H1 (cell line): ENCODE data around the gene C19orf53. TPM values are rescaled to one million over a fixed set of nuclear protein-coding genes. Genes with fewer than 3 reads are reported as not detected.

ENCODE experiments used
- CTCF ChIA-PET: fragments of 300-600 bp; sonication (Branson Sonifier 250); formaldehyde crosslinking; loops from one replicate; lab custom pipeline; 2021; ENCODE audit not compliant: partially characterized antibody; lab: Charles Lee
- POLR2A ChIA-PET: fragments of 300-600 bp; sonication (Branson Sonifier 250); formaldehyde crosslinking; loops from one replicate; lab custom pipeline; 2021; ENCODE audit warnings: inconsistent platforms; ENCODE audit not compliant: partially characterized antibody; lab: Charles Lee
- DNase-seq, 2 experiments: peaks; one replicate each; pipeline versions ENCODE4 v3.0.0 to v3.0.0-alpha.2; 2010 to 2022; ENCODE audit warnings: low spot score in 2 of 2, low read depth in 1 of 2, mixed read lengths in 1 of 2
- FAIRE-seq: peaks from 2 replicates; lab custom pipeline; 2011; peaks lifted over from hg19 to GRCh38; lab: Jason Lieb, UNC
- H2AFZ ChIP-seq: 2 replicates; pipeline ENCODE4 v1.8.1; 2012; ENCODE audit warnings: low read length, inconsistent platforms
- H2AK5ac ChIP-seq: 2 replicates; pipeline ENCODE4 v1.6.1; 2013; ENCODE audit warnings: low read depth, low read length
- H2BK120ac ChIP-seq: replicated peaks from 2 replicates; pipeline ENCODE3; 2013; ENCODE audit warnings: low read depth, low read length, inconsistent platforms
- H2BK12ac ChIP-seq: 2 replicates; pipeline ENCODE4 v1.6.1; 2013; ENCODE audit warnings: low read depth, low read length
- H2BK15ac ChIP-seq: 2 replicates; pipeline ENCODE4 v1.6.1; 2013; ENCODE audit warnings: low read length
- H2BK20ac ChIP-seq: 2 replicates; pipeline ENCODE4 v1.6.1; 2013; ENCODE audit warnings: low read length
- H2BK5ac ChIP-seq: 2 replicates; pipeline ENCODE4 v1.6.1; 2013; ENCODE audit warnings: low read depth, low read length
- H3K14ac ChIP-seq: 2 replicates; pipeline ENCODE4 v1.6.1; 2013; ENCODE audit warnings: inconsistent platforms; ENCODE audit not compliant: insufficient read length
- H3K18ac ChIP-seq: 2 replicates; pipeline ENCODE4 v1.6.1; 2013; ENCODE audit warnings: low read length; ENCODE audit errors: extremely low read depth
- H3K23ac ChIP-seq: 2 replicates; pipeline ENCODE4 v1.6.1; 2013; ENCODE audit warnings: inconsistent platforms; ENCODE audit not compliant: insufficient read length
- H3K23me2 ChIP-seq: 2 replicates; pipeline ENCODE4 v1.6.1; 2013; ENCODE audit warnings: low read depth, low read length
- H3K27ac ChIP-seq: 2 replicates; pipeline ENCODE4 v1.6.1; 2011; ENCODE audit warnings: low read depth, low read length, inconsistent platforms
- H3K27me3 ChIP-seq, 4 experiments: replicated peaks in 1 of 4; 1 replicate in 1 of 4; 2 replicates in 3 of 4; pipeline versions ENCODE4 v1.6.1 to v1.8.1; 2011 to 2013; ENCODE audit warnings: low read length in 3 of 4, mild to moderate bottlenecking in 3 of 4, inconsistent platforms in 2 of 4, mixed read lengths in 2 of 4, moderate library complexity in 1 of 4; ENCODE audit not compliant: control insufficient read depth in 3 of 4, insufficient read depth in 3 of 4; ENCODE audit errors: extremely low read depth in 1 of 4
- H3K36me3 ChIP-seq, 4 experiments: 2 replicates each; pipeline versions ENCODE4 v1.6.1 to v1.8.1; 2011 to 2013; ENCODE audit warnings: mild to moderate bottlenecking in 4 of 4, low read length in 3 of 4, moderate library complexity in 2 of 4, control low read depth in 1 of 4, inconsistent platforms in 1 of 4; ENCODE audit not compliant: insufficient read depth in 4 of 4, control insufficient read depth in 2 of 4
- H3K4ac ChIP-seq: replicated peaks from 2 replicates; pipeline ENCODE3; 2013; ENCODE audit warnings: low read length, low read depth, mixed read lengths, inconsistent platforms; ENCODE audit not compliant: insufficient read length
- H3K4me1 ChIP-seq, 4 experiments: replicated peaks in 1 of 4; 1 replicate in 1 of 4; 2 replicates in 3 of 4; pipeline versions ENCODE4 v1.6.1 to v1.8.1; 2011 to 2013; ENCODE audit warnings: low read length in 3 of 4, inconsistent platforms in 2 of 4, mixed read lengths in 1 of 4; ENCODE audit not compliant: insufficient read depth in 4 of 4, control insufficient read depth in 3 of 4
- H3K4me2 ChIP-seq, 2 experiments: 2 replicates each; pipeline versions ENCODE4 v1.6.1 to v1.8.1; 2011 to 2013; ENCODE audit warnings: low read depth in 2 of 2, low read length in 2 of 2, control low read depth in 1 of 2, inconsistent platforms in 1 of 2, mild to moderate bottlenecking in 1 of 2; ENCODE audit not compliant: insufficient read depth in 1 of 2
- H3K4me3 ChIP-seq, 4 experiments: fragments of 200-600, 300-600 bp in 1 of 4; sonication (generic), shearing (Covaris generic), sonication (Bioruptor Twin) in 1 of 4; 2 replicates each; pipeline versions ENCODE4 v1.5.1 to v1.8.1; 2011 to 2016; ENCODE audit warnings: low read length in 4 of 4, low read depth in 3 of 4, control low read depth in 2 of 4, inconsistent platforms in 2 of 4, mild to moderate bottlenecking in 2 of 4, mixed read lengths in 1 of 4, moderate library complexity in 1 of 4; ENCODE audit not compliant: insufficient read depth in 2 of 4; ENCODE audit errors: extremely low read depth in 1 of 4
- H3K56ac ChIP-seq: replicated peaks from 2 replicates; pipeline ENCODE3; 2013; ENCODE audit warnings: low read depth, mild to moderate bottlenecking, mixed read lengths, low read length, inconsistent platforms; ENCODE audit not compliant: insufficient read length
- H3K79me1 ChIP-seq: 2 replicates; pipeline ENCODE4 v1.6.1; 2013; ENCODE audit warnings: low read depth, low read length, control low read depth
- H3K79me2 ChIP-seq, 2 experiments: 2 replicates each; pipeline versions ENCODE4 v1.6.1 to v1.8.1; 2012 to 2013; ENCODE audit warnings: low read length in 2 of 2, mild to moderate bottlenecking in 2 of 2, inconsistent platforms in 1 of 2; ENCODE audit not compliant: insufficient read depth in 2 of 2, control insufficient read depth in 1 of 2
- H3K9ac ChIP-seq, 4 experiments: replicated peaks in 1 of 4; 1 replicate in 1 of 4; 2 replicates in 3 of 4; pipeline versions ENCODE4 v1.6.1 to v1.8.1; 2011 to 2013; ENCODE audit warnings: low read depth in 3 of 4, low read length in 3 of 4, control low read depth in 2 of 4, mild to moderate bottlenecking in 2 of 4, moderate library complexity in 2 of 4, inconsistent platforms in 1 of 4; ENCODE audit errors: extremely low read depth in 1 of 4
- H3K9me3 ChIP-seq, 2 experiments: 2 replicates each; pipeline versions ENCODE4 v1.6.1 to v1.8.1; 2012 to 2013; ENCODE audit warnings: mild to moderate bottlenecking in 2 of 2, moderate library complexity in 2 of 2, control low read depth in 1 of 2, inconsistent platforms in 1 of 2, low read depth in 1 of 2, low read length in 1 of 2, mixed read lengths in 1 of 2; ENCODE audit not compliant: insufficient read depth in 2 of 2
- H4K20me1 ChIP-seq, 2 experiments: replicated peaks in 1 of 2; 2 replicates each; pipeline versions ENCODE3 to v1.8.1; 2011 to 2013; ENCODE audit warnings: inconsistent platforms in 2 of 2, low read length in 2 of 2, mild to moderate bottlenecking in 1 of 2; ENCODE audit not compliant: insufficient read depth in 2 of 2, control insufficient read depth in 1 of 2
- H4K5ac ChIP-seq: 2 replicates; pipeline ENCODE4 v1.6.1; 2013; ENCODE audit warnings: low read length, low read depth, mixed read lengths, inconsistent platforms; ENCODE audit not compliant: insufficient read length
- H4K8ac ChIP-seq: 2 replicates; pipeline ENCODE4 v1.8.0; 2013; ENCODE audit warnings: mild to moderate bottlenecking, moderate library complexity, low read length, inconsistent platforms; ENCODE audit not compliant: insufficient read depth; ENCODE audit errors: extremely low read depth
- H4K91ac ChIP-seq: replicated peaks from 2 replicates; pipeline ENCODE3; 2013; ENCODE audit warnings: low read length, mixed read lengths, inconsistent platforms; ENCODE audit not compliant: insufficient read length
- ASH2L ChIP-seq: fragments of 200-600, 300-600 bp; sonication (generic); IDR thresholded peaks from one replicate; pipeline ENCODE4 v1.7.1; 2017; ENCODE audit warnings: low read length
- BACH1 ChIP-seq: IDR thresholded peaks from 2 replicates; pipeline ENCODE4 v1.6.1; 2012; ENCODE audit warnings: low read length, improper control_type of control experiment
- BCL11A ChIP-seq, 2 experiments: IDR thresholded peaks; one replicate each; pipeline ENCODE4 v1.6.1; 2011; ENCODE audit warnings: low read depth in 2 of 2, low read length in 2 of 2, mild to moderate bottlenecking in 2 of 2
- CEBPB ChIP-seq: IDR thresholded peaks from 2 replicates; pipeline ENCODE4 v1.6.1; 2012; ENCODE audit warnings: low read depth, low read length
- GABPA ChIP-seq: IDR thresholded peaks from 2 replicates; pipeline ENCODE4 v1.6.1; 2011; ENCODE audit warnings: mild to moderate bottlenecking, low read length, moderate library complexity, borderline replicate concordance; ENCODE audit not compliant: insufficient read depth
- HDAC2 ChIP-seq, 2 experiments: fragments of 300-600 bp in 1 of 2; sonication (generic) in 1 of 2; IDR thresholded peaks; 2 replicates each; pipeline ENCODE4 v1.6.1; 2011 to 2012; ENCODE audit warnings: low read depth in 2 of 2, low read length in 2 of 2, mild to moderate bottlenecking in 2 of 2, moderate library complexity in 2 of 2, borderline replicate concordance in 1 of 2, inconsistent platforms in 1 of 2
- HDAC6 ChIP-seq: IDR thresholded peaks from one replicate; pipeline ENCODE4 v1.7.1; 2012; ENCODE audit warnings: low read depth, mild to moderate bottlenecking, inconsistent platforms, low read length, moderate library complexity
- NRF1 ChIP-seq: IDR thresholded peaks from 2 replicates; pipeline ENCODE4 v1.6.1; 2011; ENCODE audit warnings: mild to moderate bottlenecking, low read depth, low read length, improper control_type of control experiment
- SP4 ChIP-seq: IDR thresholded peaks from 2 replicates; pipeline ENCODE4 v1.6.1; 2012; ENCODE audit warnings: low read length, inconsistent platforms
- WGBS, 2 experiments: shearing (Covaris generic) in 1 of 2; methylation state at CpG; one replicate each; pipeline versions ENCODE4 v1.1.6 to v1.1.7; 2013 to 2015; ENCODE audit warnings: low lambda C conversion rate in 2 of 2, mixed read lengths in 2 of 2, inconsistent platforms in 1 of 2, low coverage in 1 of 2, missing lambda C conversion rate in 1 of 2; ENCODE audit not compliant: insufficient replicate concordance in 2 of 2, insufficient coverage in 1 of 2, insufficient read length in 1 of 2; ENCODE audit errors: extremely low coverage in 1 of 2, missing lambda C conversion rate in 1 of 2; 5-methylcytosine and 5-hydroxymethylcytosine counted together
- polyA plus RNA-seq, 7 experiments: library from polyadenylated mRNA; depleted of rRNA in 3 of 7; stranded (reverse) in 5 of 7; unstranded in 2 of 7; fragments of >200 nt in 5 of 7; fragments of 200-250 nt in 2 of 7; gene quantifications; 1 replicate in 5 of 7; 2 replicates in 1 of 7; 4 replicates in 1 of 7; pipeline versions ENCODE4 v1.2.1 to v1.2.3, GENCODE V29; 2011 to 2013; ENCODE audit warnings: missing spikeins in 2 of 7, mixed read lengths in 2 of 7
- total RNA-seq: library from RNA; stranded (reverse); fragmentation: NEBNext Ultra II Directional; extraction: Animal tissue kit (Norgen Biotek cat#: 25700); gene quantifications from 2 replicates; pipeline ENCODE4 v1.2.1, GENCODE V29; 2021

The C19orf53 gene
- total and polyA plus RNA-seq, 2 of the 8 experiments (the other 6 are each of a cell fraction or from before 2014, with no cell fraction given): 104 to 169 TPM

GRCh38 chr19:13823901-13824300 lies 49.6 kb downstream of the C19orf53 start:
- Histone ChIP-seq H2AFZ (no peak overlapping the region), H4K5ac (no peak overlapping the region)
- POLR2A ChIA-PET: interaction anchor here (0.6 to 4.2 kb wide), 7 partner anchors 12 to 40 kb away, joined by 3 to 15 read pairs (median 7); no protein-coding TSS in a partner anchor

More at GRCh38 chr19:13823901-13824300, 49.6 kb downstream of the C19orf53 start:
- Histone ChIP-seq H3K79me1 (peaks cover 3% of the 10 kb centered on the region; the same call in 1 of the 2 replicates), H2AK5ac (no peak overlapping the region), H3K18ac (no peak overlapping the region), H2BK120ac (no peak overlapping the region), H2BK5ac (no peak overlapping the region), H4K91ac (no peak overlapping the region), H2BK15ac (no peak overlapping the region), H3K14ac (no peak overlapping the region), H3K23me2 (no peaks in the 10 kb centered on the region), H3K4me2 (no peak overlapping the region), H3K23ac (no peak overlapping the region), H2BK20ac (no peak overlapping the region), H3K27me3 (no peaks in the 10 kb centered on the region), H4K8ac (no peak overlapping the region), H3K79me2 (no peaks in the 10 kb centered on the region), H3K27ac (no peak overlapping the region), H3K9me3 (no peaks in the 10 kb centered on the region), H3K56ac (no peak overlapping the region), H3K4ac (no peak overlapping the region), H3K9ac (no peak overlapping the region), H3K4me1 (peaks cover 0 to 2% (median 0%) of the 10 kb centered on the region in 4 experiments; a peak in 2 of 7 replicates), H4K20me1 (peaks cover 0 to 6% of the 10 kb centered on the region in 2 experiments), H3K36me3 (peaks cover 6 to 37% (median 14%) of the 10 kb centered on the region in 4 experiments), H2BK12ac (no peak overlapping the region), H3K4me3 (no peak overlapping the region)
- CTCF ChIA-PET: interaction anchor here (0.6 to 5.7 kb wide), 9 partner anchors 9 to 184 kb away, joined by 3 to 27 read pairs (median 6); no protein-coding TSS in a partner anchor
- no peak for DNase-seq
- no peak for TF ChIP-seq ASH2L
- TF ChIP-seq GABPA: no peak
- no peak for TF ChIP-seq BCL11A (IDR thresholded peaks at IDR 0.05; ENCODE audit: low read depth in 2 of 2, low read length in 2 of 2)
- no peak for TF ChIP-seq CEBPB
- TF ChIP-seq NRF1: no peak
- no peak for TF ChIP-seq BACH1
- TF ChIP-seq SP4: no peak
- TF ChIP-seq HDAC6: no peak
- TF ChIP-seq HDAC2 (IDR thresholded peaks at IDR 0.05; ENCODE audit: borderline replicate concordance in 1 of 2, low read depth in 2 of 2, low read length in 2 of 2): no peak
- FAIRE-seq: no peak
- WGBS, 2 experiments: 91% methylated on average over 2 of the region's 2 CpGs; no CpG with 5 or more reads in 1 of the 2 experiments
